AG04450 (cell line): Measurements from ENCODE around the gene RASGRP2. TPM values are rescaled to one million over a fixed set of nuclear protein-coding genes. Genes with fewer than 3 reads are reported as not detected.

Source experiments
- CTCF ChIA-PET: fragments of 300-600, 350-600 bp; formaldehyde crosslinking; extraction: SDS; loops from one replicate; lab custom pipeline; 2022; ENCODE audit warnings: antibody characterized with exemption, inconsistent platforms; lab: Charles Lee
- POLR2A ChIA-PET: fragments of 350-600 bp; formaldehyde crosslinking; extraction: SDS; loops from one replicate; lab custom pipeline; 2021; ENCODE audit warnings: antibody characterized with exemption, inconsistent platforms; lab: Yijun Ruan, JAX
- DNase-seq: peaks from one replicate; pipeline ENCODE4 v3.0.0-alpha.2; 2011; ENCODE audit warnings: low read depth, low spot score
- H3K27ac ChIP-seq: one replicate; pipeline ENCODE4 v1.5.1; 2012; ENCODE audit warnings: low read depth, low read length, control low read depth
- H3K27me3 ChIP-seq: one replicate; pipeline ENCODE4 v1.6.0; 2012; ENCODE audit warnings: low read length; ENCODE audit not compliant: control insufficient read depth, insufficient read depth
- H3K4me3 ChIP-seq: 2 replicates; pipeline ENCODE4 v1.5.1; 2011; ENCODE audit warnings: mild to moderate bottlenecking, low read depth, low read length, control low read depth
- H3K9me3 ChIP-seq: 2 replicates; pipeline ENCODE4 v1.5.1; 2012; ENCODE audit warnings: low read length; ENCODE audit not compliant: control insufficient read depth, insufficient read depth
- CTCF ChIP-seq: IDR thresholded peaks from 2 replicates; pipeline ENCODE4 v1.5.1; 2011; ENCODE audit warnings: low read depth, low read length, control low read depth, inconsistent platforms
- polyA plus RNA-seq: library from polyadenylated mRNA; depleted of rRNA; stranded (reverse); fragments of >200 nt; gene quantifications from 2 replicates; pipeline ENCODE4 v1.2.3, GENCODE V29; 2011

The RASGRP2 gene
- polyA plus RNA-seq, 1 experiment, result 0.43 TPM

DNA sequence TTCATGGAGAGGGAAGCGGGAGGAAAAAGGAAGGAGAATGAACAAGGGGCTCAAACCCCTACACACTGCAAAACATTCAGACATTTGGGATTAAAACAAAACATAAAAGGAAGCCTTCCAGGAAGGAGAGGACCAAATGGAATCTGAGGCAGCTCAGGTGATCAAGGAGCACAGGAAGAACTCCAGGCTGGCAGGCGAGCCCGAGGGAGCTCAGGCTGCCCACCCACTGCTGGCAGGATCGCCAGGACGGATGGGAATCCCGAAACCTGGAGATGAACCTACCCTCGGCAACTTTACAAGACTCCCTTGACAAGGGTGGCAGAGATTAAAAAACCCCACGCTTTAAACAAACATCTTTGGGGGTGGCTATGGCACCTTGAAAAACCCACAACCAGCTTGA, 20.8 kb upstream of the RASGRP2 start:
- no peak for TF ChIP-seq CTCF
- Histone ChIP-seq H3K27ac (peak overlapping the region; percentile 39), H3K27me3 (no peaks in the 10 kb centered on the region), H3K4me3 (no peak overlapping the region), H3K9me3 (no peaks in the 10 kb centered on the region)
- no peak for DNase-seq
- ChIA-PET CTCF (interaction anchor here (1.0 to 2.0 kb wide), 2 partner anchors 10 to 12 kb away, joined by 3 to 4 read pairs; no protein-coding TSS in a partner anchor), POLR2A (no interaction called here)

DNA sequence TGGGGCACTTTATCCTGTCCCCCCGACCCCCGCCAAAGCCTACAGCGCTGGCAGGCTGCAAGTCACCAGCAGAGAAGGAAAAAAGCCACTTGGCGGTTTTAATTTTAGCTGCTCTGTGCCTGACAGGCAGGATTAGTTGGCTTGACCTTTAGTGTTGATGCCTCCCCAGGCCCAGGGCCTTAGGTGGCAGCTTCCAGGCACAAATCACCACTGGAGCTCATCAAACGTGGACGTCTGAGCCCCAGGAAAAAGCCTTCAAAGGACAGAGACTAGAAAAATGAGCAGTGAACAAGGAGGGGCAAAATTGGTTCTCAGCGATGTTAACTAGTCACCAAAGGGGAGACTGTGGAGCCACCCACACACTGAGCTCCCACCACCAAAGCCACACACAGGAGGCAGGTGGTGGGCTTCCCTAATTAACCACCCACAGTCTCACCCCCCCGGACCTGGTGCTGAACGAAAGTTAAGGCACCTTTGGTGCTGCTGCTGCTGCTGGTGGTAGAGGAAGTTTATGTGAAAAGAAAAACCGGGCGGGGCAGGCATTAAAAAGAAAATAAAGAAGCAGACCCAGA, 20.2 kb upstream of the RASGRP2 start:
- Histone ChIP-seq H3K9me3 (no peaks in the 10 kb centered on the region), H3K27ac (peak overlapping the region; percentile 53), H3K4me3 (no peak overlapping the region), H3K27me3 (no peaks in the 10 kb centered on the region)
- TF ChIP-seq CTCF, result no peak
- CTCF ChIA-PET, result interaction anchor here (1.5 to 2.0 kb wide), 2 partner anchors 11 to 75 kb away, joined by 3 to 4 read pairs; no protein-coding TSS in a partner anchor
- POLR2A ChIA-PET, result interaction anchor here (1.3 kb wide), 1 partner anchor 14 kb away, joined by 6 read pairs; the partner anchor contains the start of gene SF1
- no peak for DNase-seq

- TF ChIP-seq CTCF, result no peak
- Histone ChIP-seq H3K4me3 (no peak overlapping the region), H3K9me3 (no peaks in the 10 kb centered on the region), H3K27me3 (no peaks in the 10 kb centered on the region), H3K27ac (peak overlapping the region; percentile 53)
- POLR2A ChIA-PET, result interaction anchor here (1.3 kb wide), 1 partner anchor 15 kb away, joined by 6 read pairs; the partner anchor contains the start of gene SF1
- DNase-seq, result no peak
- CTCF ChIA-PET, result interaction anchor here (1.5 to 2.0 kb wide), 2 partner anchors 11 to 75 kb away, joined by 3 to 4 read pairs; no protein-coding TSS in a partner anchor
Measured at GRCh38 chr11:64763526-64764039, 19.6 kb upstream of the RASGRP2 start.

GRCh38 chr11:64762674-64763525, 19.0 kb upstream of the RASGRP2 start:
- Histone ChIP-seq H3K4me3 (no peak overlapping the region), H3K27ac (peak overlapping the region; percentile 53), H3K9me3 (no peaks in the 10 kb centered on the region), H3K27me3 (no peaks in the 10 kb centered on the region)
- TF ChIP-seq CTCF, result no peak
- ChIA-PET CTCF (interaction anchor here (1.5 to 2.0 kb wide), 2 partner anchors 12 to 74 kb away, joined by 3 to 4 read pairs; no protein-coding TSS in a partner anchor), POLR2A (interaction anchor here (1.3 kb wide), 1 partner anchor 16 kb away, joined by 6 read pairs; the partner anchor contains the start of gene SF1)
- no peak for DNase-seq
